C4-2B (cell line): ENCODE results near the gene PPME1.

ENCODE experiments used
- CTCF ChIP-seq: fragments of 450-650 bp; conservative IDR thresholded peaks from 2 replicates; pipeline ENCODE4 v1.5.1; 2017; ENCODE audit warnings: mild to moderate bottlenecking
- ZFX ChIP-seq: fragments of 450-650 bp; IDR thresholded peaks from 2 replicates; pipeline ENCODE4 v1.6.1; 2017

- TF ChIP-seq CTCF (no peak), ZFX (peak; percentile 9; the same call in 1 of the 2 replicates)
Measured at GRCh38 chr11:74171630-74171968, 510 bp downstream of the PPME1 start.
